Astrocyte (in vitro differentiated cells and primary cell): ENCODE results near the gene XCL1.

Experiments used
- CTCF ChIP-seq: IDR thresholded peaks from 2 replicates; pipeline ENCODE4 v1.5.1; 2011; ENCODE audit warnings: low read depth, mild to moderate bottlenecking, inconsistent platforms, low read length, moderate library complexity; ENCODE audit not compliant: insufficient read depth
- EZH2 ChIP-seq: IDR thresholded peaks from 2 replicates; pipeline ENCODE4 v1.6.1; 2012; ENCODE audit warnings: mild to moderate bottlenecking, low read length, inconsistent platforms; ENCODE audit not compliant: insufficient read depth

GRCh38 chr1:168582688-168583336, 6.4 kb downstream of the XCL1 start:
- TF ChIP-seq CTCF (no peak), EZH2 (no peak)
